Tibial artery (tissue), 4 donors: Measurements from ENCODE around the gene NACAD.

Experiments
- DNase-seq, 2 donors: peaks; one replicate each; pipeline ENCODE4 v3.0.0-alpha.2; 2019
- H3K27ac ChIP-seq, 2 donors: fragments of 200-600 bp; sonication (generic) in 1 of 2; 1 replicate in 1 of 2; 2 replicates in 1 of 2; pipeline ENCODE4 v1.5.1; 2018 to 2019; ENCODE audit warnings: mild to moderate bottlenecking in 1 of 2
- H3K27me3 ChIP-seq, 2 donors: fragments of 200-600 bp; sonication (generic) in 1 of 2; one replicate each; pipeline versions ENCODE4 v1.5.1 to v1.6.0; 2016 to 2019
- H3K36me3 ChIP-seq, 3 donors: fragments of 200-600 bp; sonication (generic) in 2 of 3; one replicate each; pipeline ENCODE4 v1.5.1; 2016 to 2019; ENCODE audit warnings: mild to moderate bottlenecking in 2 of 3
- H3K4me1 ChIP-seq, 4 donors: fragments of 200-600 bp; sonication (generic) in 2 of 4; 1 replicate in 3 of 4; 2 replicates in 1 of 4; pipeline ENCODE4 v1.5.1; 2016 to 2019
- H3K4me3 ChIP-seq, 2 donors: fragments of 200-600 bp; sonication (generic) in 1 of 2; 1 replicate in 1 of 2; 2 replicates in 1 of 2; pipeline ENCODE4 v1.5.1; 2018 to 2019; ENCODE audit warnings: mild to moderate bottlenecking in 2 of 2
- H3K9me3 ChIP-seq, 3 donors: fragments of 200-600 bp; sonication (generic) in 1 of 3; one replicate each; pipeline ENCODE4 v1.5.1; 2016 to 2019
- intact Hi-C: fragments of 100-400 bp; cut with DNase I; formaldehyde crosslinking; loops from one replicate; pipeline ENCODE4 v1.15.0; 2023; ENCODE audit warnings: low total_unique reads
- TF ChIP-seq, protein P1 (sequence below), 2 experiments: fragments of 200-600 bp in 1 of 2; fragments of 450-650 bp in 1 of 2; IDR thresholded peaks; one replicate each; pipeline ENCODE4 v1.5.1; 2017 to 2019; ENCODE audit warnings: antibody characterized with exemption in 2 of 2, mild to moderate bottlenecking in 1 of 2, moderate library complexity in 1 of 2

NACAD gene

DNA sequence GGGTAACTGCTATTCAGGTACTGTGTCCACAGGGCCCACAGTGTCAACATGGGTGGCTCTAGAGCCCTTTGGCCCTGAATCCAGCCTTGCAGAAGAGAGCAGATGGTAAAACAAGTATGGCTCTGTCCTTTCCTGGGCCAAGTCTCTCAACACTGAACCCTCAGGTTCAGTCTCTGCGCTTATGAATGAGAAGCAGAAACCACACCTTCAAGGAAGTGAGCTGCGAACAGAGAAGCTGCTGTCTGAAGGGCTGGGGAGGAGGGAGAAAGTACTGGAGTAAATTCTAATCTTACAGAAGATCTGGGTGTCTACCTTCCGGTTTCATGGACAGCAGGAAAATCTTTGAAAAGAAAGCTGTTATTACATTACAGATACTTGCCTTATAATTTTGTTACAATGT, 18.6 kb upstream of the NACAD start:
- Histone ChIP-seq H3K36me3 (peaks cover 64 to 71% (median 68%) of the 10 kb centered on the region in 3 donors), H3K4me3 (no peak overlapping the region), H3K4me1 (peaks cover 5 to 36% (median 22%) of the 10 kb centered on the region in 4 donors), H3K9me3 (no peaks in the 10 kb centered on the region), H3K27ac (no peak overlapping the region), H3K27me3 (no peaks in the 10 kb centered on the region)
- TF ChIP-seq, protein P1, sequence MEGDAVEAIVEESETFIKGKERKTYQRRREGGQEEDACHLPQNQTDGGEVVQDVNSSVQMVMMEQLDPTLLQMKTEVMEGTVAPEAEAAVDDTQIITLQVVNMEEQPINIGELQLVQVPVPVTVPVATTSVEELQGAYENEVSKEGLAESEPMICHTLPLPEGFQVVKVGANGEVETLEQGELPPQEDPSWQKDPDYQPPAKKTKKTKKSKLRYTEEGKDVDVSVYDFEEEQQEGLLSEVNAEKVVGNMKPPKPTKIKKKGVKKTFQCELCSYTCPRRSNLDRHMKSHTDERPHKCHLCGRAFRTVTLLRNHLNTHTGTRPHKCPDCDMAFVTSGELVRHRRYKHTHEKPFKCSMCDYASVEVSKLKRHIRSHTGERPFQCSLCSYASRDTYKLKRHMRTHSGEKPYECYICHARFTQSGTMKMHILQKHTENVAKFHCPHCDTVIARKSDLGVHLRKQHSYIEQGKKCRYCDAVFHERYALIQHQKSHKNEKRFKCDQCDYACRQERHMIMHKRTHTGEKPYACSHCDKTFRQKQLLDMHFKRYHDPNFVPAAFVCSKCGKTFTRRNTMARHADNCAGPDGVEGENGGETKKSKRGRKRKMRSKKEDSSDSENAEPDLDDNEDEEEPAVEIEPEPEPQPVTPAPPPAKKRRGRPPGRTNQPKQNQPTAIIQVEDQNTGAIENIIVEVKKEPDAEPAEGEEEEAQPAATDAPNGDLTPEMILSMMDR (IDR thresholded peaks at IDR 0.05), result no peak
- intact Hi-C loops, result no loop called here
- peak in 1 of 2 donors; percentile 31 for DNase-seq

DNA sequence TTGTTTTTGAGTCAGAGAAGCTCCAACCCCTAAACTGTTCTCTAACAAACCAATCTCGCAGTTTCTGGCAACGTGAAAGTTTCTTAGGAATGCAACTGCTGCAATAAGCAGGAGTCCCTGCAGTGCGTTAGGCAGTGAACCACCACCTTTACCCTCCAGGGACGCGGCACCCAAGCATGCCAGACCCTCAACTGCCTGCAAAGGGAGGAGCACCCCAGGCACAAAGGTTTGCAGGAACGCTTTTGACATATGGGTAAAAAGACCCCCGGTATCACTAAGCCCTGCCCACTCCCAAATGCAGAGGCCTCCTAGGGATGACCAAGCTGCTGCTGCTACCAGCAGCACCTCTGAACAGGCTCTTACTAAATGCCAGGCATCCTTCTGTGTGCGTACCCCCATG, 18.1 kb upstream of the NACAD start:
- Histone ChIP-seq H3K4me3 (no peak overlapping the region), H3K4me1 (peaks cover 5 to 33% (median 20%) of the 10 kb centered on the region in 4 donors), H3K27me3 (no peaks in the 10 kb centered on the region), H3K36me3 (peaks cover 69 to 76% (median 73%) of the 10 kb centered on the region in 3 donors), H3K27ac (no peak overlapping the region), H3K9me3 (no peaks in the 10 kb centered on the region)
- intact Hi-C loops, result no loop called here
- TF ChIP-seq, protein P1 (IDR thresholded peaks at IDR 0.05), result no peak
- no peak for DNase-seq

DNA sequence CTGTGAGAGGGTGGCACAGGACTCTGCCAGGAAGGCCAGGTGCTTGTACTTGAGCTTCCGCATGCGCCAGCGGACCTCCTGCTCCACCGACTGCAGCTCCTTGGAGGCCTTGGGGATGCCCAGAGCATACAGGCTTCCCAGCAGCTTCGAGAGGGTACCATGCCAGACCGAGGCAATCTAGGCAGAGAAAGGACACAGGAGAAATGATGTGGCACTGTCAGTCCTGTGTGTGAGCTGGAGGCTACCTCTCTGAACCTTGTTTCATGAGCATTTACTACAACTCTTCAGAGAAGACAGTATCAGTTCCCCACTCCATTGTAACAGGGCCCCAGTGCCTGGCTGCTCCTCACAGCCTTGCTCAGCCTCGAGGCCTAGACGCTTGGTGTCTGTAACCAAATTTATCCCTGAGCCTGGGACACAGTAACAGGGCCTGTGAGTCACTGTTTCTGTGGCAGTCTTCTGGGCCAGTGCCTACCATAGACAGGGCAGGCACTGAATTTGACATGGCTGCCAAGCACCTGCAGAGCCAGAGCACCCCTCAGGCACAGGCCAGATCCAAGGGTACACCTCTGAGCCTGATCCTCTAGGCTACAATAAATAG, 16.9 kb upstream of the NACAD start:
- no peak overlapping the region for H3K27ac ChIP-seq
- TF ChIP-seq, protein P1 (IDR thresholded peaks at IDR 0.05), result no peak
- peak in 1 of 2 donors; percentile 33 for DNase-seq
- intact Hi-C loops, result no loop called here
- peaks cover 0 to 31% (median 17%) of the 10 kb centered on the region in 4 donors for H3K4me1 ChIP-seq
- no peak overlapping the region for H3K4me3 ChIP-seq
- H3K36me3 ChIP-seq, result peaks cover 81 to 87% (median 84%) of the 10 kb centered on the region in 3 donors
- H3K27me3 ChIP-seq, result no peaks in the 10 kb centered on the region
- no peaks in the 10 kb centered on the region for H3K9me3 ChIP-seq

DNA sequence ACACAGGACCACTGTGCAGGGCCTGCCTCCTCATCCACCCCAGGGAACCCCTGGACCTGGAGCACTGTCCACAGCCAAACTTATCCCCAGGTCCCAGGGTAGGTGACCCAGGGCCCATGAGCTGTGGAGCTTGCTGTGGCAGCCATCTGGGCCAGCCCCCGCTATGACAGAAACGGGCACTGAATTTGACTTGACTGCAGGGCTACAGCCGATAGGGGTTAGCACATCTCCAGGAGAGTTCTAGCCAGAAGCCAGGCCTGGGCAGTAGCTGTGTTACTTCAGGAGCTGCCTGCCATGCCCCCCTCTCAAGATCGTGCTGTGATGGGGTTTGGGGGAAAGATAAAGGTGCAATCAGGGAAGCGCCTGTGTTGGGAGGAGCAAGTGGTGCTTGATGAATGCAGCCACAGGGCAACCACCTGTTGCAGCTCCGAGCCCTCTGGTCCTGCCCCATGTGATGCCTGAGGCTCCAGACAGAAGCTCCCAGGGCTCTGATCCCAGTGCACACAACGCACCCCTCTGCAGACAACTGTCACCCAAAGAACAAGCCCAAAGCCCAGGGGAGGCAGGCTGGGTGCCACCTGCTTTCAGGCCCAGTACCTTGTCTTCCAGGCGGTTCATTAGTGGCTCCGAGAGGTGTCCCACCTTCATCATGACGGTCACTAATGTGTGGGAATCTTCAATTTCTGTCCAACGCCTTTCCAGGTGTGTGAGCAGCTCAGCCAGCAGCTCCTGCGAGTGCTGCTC, 16.2 kb upstream of the NACAD start:
- H3K4me3 ChIP-seq, result no peak overlapping the region
- peak in 1 of 2 donors; percentile 48 for DNase-seq
- H3K27ac ChIP-seq, result no peak overlapping the region
- intact Hi-C loops, result no loop called here
- H3K9me3 ChIP-seq, result no peaks in the 10 kb centered on the region
- TF ChIP-seq, protein P1 (IDR thresholded peaks at IDR 0.05), result no peak
- peaks cover 0 to 24% (median 13%) of the 10 kb centered on the region in 4 donors for H3K4me1 ChIP-seq
- H3K27me3 ChIP-seq, result no peaks in the 10 kb centered on the region
- H3K36me3 ChIP-seq, result peaks cover 87 to 94% (median 91%) of the 10 kb centered on the region in 3 donors

DNA sequence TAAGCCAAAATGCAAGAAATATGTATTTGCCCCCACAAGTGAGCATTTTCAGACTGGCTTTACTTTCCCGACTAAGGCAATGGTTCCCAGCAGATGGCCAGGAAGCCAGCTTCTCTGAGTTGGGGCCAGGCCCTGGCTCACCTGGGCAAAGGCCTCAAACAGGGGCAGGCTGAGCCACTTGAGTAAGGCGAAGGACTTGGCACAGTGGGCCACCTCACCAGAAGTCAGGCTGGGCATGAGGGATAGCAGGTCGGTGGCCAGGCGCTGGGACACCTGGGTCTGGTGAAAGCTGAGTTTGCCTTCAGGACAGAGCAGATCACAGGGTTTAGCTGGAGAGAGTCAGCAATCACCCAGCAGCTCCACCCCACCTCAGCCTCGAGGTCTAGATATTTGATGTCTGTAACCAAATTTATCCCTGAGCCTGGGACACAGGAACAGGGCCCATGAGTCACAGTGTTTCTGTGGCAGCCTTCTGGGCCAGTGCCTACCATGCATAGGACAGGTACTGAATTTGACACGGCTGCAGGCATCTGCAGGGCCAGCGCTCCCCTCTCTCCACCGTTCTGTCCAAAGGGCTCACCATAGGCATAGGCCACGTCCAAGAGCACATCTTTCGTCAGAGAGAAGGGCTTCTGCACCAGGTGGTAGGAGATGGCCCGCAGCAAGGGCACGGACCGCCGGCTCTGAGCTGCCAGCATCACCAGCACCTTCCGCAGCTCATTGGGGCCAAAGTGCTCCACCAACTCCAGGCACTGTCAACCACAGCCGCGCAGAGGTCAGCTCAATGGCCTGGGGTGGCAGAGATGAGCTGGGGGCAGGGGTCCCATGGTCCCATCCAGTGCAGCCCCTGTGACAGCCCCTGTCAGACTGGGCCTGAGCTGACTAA, 15.4 kb upstream of the NACAD start:
- TF ChIP-seq, protein P1 (IDR thresholded peaks at IDR 0.05), result no peak
- Histone ChIP-seq H3K27me3 (no peaks in the 10 kb centered on the region), H3K27ac (no peak overlapping the region), H3K36me3 (peaks cover 96 to 100% (median 96%) of the 10 kb centered on the region in 3 donors), H3K9me3 (no peaks in the 10 kb centered on the region), H3K4me3 (no peak overlapping the region), H3K4me1 (peaks cover 0 to 17% (median 11%) of the 10 kb centered on the region in 4 donors)
- DNase-seq, result peak in 1 of 2 donors; percentile 43
- intact Hi-C loops, result no loop called here
